SK-N-SH (cell line): ENCODE data around the gene TK2. TPM values are rescaled to one million over a fixed set of nuclear protein-coding genes. Genes with fewer than 3 reads are reported as not detected.
A peak's percentile ranks its signal among the peaks of the same experiment; 100 is the strongest.
"Not testable (repeated sequence)": the region's sequence is repeated elsewhere in the genome, so short reads cannot be mapped to it uniquely, and the experiment has no call there.

Experiments
- CTCF ChIA-PET: fragments of 300-600, 350-600 bp; formaldehyde crosslinking; extraction: SDS; loops from one replicate; lab custom pipeline; 2021; lab: Yijun Ruan, JAX
- POLR2A ChIA-PET: fragments of 350-600 bp; sonication (Branson Sonifier 250); formaldehyde crosslinking; extraction: SDS; loops from one replicate; lab custom pipeline; 2020; ENCODE audit warnings: antibody characterized with exemption, inconsistent platforms; lab: Yijun Ruan, JAX
- DNase-seq: peaks from one replicate; pipeline ENCODE4 v3.0.0; 2012
- H2AFZ ChIP-seq: fragments of 200-600 bp; sonication (generic); 2 replicates; pipeline ENCODE4 v1.8.1; 2016; ENCODE audit warnings: antibody characterized with exemption, mild to moderate bottlenecking, low read depth
- H3F3A ChIP-seq: fragments of 200-600 bp; sonication (generic); replicated peaks from 2 replicates; pipeline ENCODE3; 2016; ENCODE audit warnings: antibody characterized with exemption, mild to moderate bottlenecking; ENCODE audit not compliant: insufficient read depth
- H3K27ac ChIP-seq, 2 experiments: fragments of 200-500 bp in 1 of 2; fragments of 200-600 bp in 1 of 2; sonication (Bioruptor generic) in 1 of 2; sonication (generic), shearing (Covaris generic) in 1 of 2; 2 replicates each; pipeline versions ENCODE4 v1.5.1 to v1.6.1; 2014 to 2016; ENCODE audit warnings: low read depth in 2 of 2, inconsistent platforms in 1 of 2, low read length in 1 of 2, mild to moderate bottlenecking in 1 of 2, mixed read lengths in 1 of 2
- H3K27me3 ChIP-seq: fragments of 200-600 bp; sonication (generic), shearing (Covaris generic); 2 replicates; pipeline ENCODE4 v1.6.1; 2016; ENCODE audit warnings: mixed run types; ENCODE audit not compliant: insufficient read depth
- H3K36me3 ChIP-seq, 2 experiments: fragments of 200-500 bp in 1 of 2; fragments of 200-600 bp in 1 of 2; sonication (Bioruptor generic) in 1 of 2; sonication (generic) in 1 of 2; replicated peaks in 1 of 2; 2 replicates each; pipeline versions ENCODE3 to v1.5.1; 2014 to 2016; ENCODE audit warnings: low read length in 1 of 2, mild to moderate bottlenecking in 1 of 2; ENCODE audit not compliant: insufficient read depth in 2 of 2, control insufficient read depth in 1 of 2
- H3K4me1 ChIP-seq, 2 experiments: fragments of 200-500 bp in 1 of 2; fragments of 200-600 bp in 1 of 2; sonication (Bioruptor generic) in 1 of 2; sonication (generic), shearing (Covaris generic) in 1 of 2; 2 replicates each; pipeline versions ENCODE4 v1.5.1 to v1.6.1; 2014 to 2016; ENCODE audit warnings: low read depth in 1 of 2, low read length in 1 of 2, mixed run types in 1 of 2; ENCODE audit not compliant: insufficient read depth in 2 of 2, control insufficient read depth in 1 of 2
- H3K4me2 ChIP-seq: fragments of 200-600 bp; sonication (generic), shearing (Covaris generic); 2 replicates; pipeline ENCODE4 v1.6.1; 2017; ENCODE audit warnings: mixed run types
- H3K4me3 ChIP-seq, 2 experiments: fragments of 200-500 bp in 1 of 2; fragments of 200-600 bp in 1 of 2; sonication (Bioruptor generic) in 1 of 2; sonication (generic), shearing (Covaris generic) in 1 of 2; 2 replicates each; pipeline versions ENCODE4 v1.5.1 to v1.8.1; 2014 to 2016; ENCODE audit warnings: low read depth in 2 of 2, inconsistent platforms in 1 of 2, low read length in 1 of 2, mild to moderate bottlenecking in 1 of 2, mixed read lengths in 1 of 2, moderate library complexity in 1 of 2
- H3K79me2 ChIP-seq: fragments of 200-600 bp; sonication (generic); 2 replicates; pipeline ENCODE4 v1.8.1; 2017; ENCODE audit warnings: mild to moderate bottlenecking; ENCODE audit not compliant: insufficient read depth
- H3K9ac ChIP-seq: fragments of 200-600 bp; sonication (generic); 2 replicates; pipeline ENCODE4 v1.6.1; 2017; ENCODE audit warnings: mixed run types
- H3K9me2 ChIP-seq: fragments of 200-600 bp; sonication (generic); 2 replicates; pipeline ENCODE4 v1.6.1; 2017; ENCODE audit warnings: mixed run types
- H3K9me3 ChIP-seq: fragments of 200-600 bp; sonication (generic); 2 replicates; pipeline ENCODE4 v1.6.1; 2017; ENCODE audit warnings: mixed run types, mild to moderate bottlenecking, moderate library complexity
- H4K20me1 ChIP-seq: fragments of 200-600 bp; sonication (generic); 2 replicates; pipeline ENCODE4 v1.6.1; 2017; ENCODE audit warnings: mild to moderate bottlenecking, mixed run types; ENCODE audit not compliant: insufficient read depth
- EZH2phosphoT487 ChIP-seq: fragments of 200-600 bp; sonication (generic); IDR thresholded peaks from 2 replicates; pipeline ENCODE4 v1.6.1; 2017; ENCODE audit warnings: low read depth, mixed run types, mild to moderate bottlenecking, antibody characterized with exemption, moderate library complexity, borderline replicate concordance
- FOXM1 ChIP-seq: IDR thresholded peaks from 2 replicates; pipeline ENCODE4 v1.4.0; 2012; ENCODE audit warnings: low read depth, mild to moderate bottlenecking
- GATA2 ChIP-seq: sonication (generic); formaldehyde crosslinking; IDR thresholded peaks from 2 replicates; pipeline ENCODE4 v1.5.0; 2020; ENCODE audit warnings: mild to moderate bottlenecking, missing genetic modification reagents
- JUND ChIP-seq: IDR thresholded peaks from 2 replicates; pipeline ENCODE4 v1.4.0; 2012
- POLR2AphosphoS5 ChIP-seq: IDR thresholded peaks from 2 replicates; pipeline ENCODE4 v1.6.1; 2012; ENCODE audit warnings: low read depth, low read length
- RCOR1 ChIP-seq: fragments of 150-350 bp; IDR thresholded peaks from 2 replicates; pipeline ENCODE4 v1.6.1; 2017; ENCODE audit warnings: antibody characterized with exemption, low read length
- SMC3 ChIP-seq: IDR thresholded peaks from 2 replicates; pipeline ENCODE4 v1.6.1; 2012; ENCODE audit warnings: low read depth, low read length, improper control_type of control experiment
- TAF1 ChIP-seq: IDR thresholded peaks from 2 replicates; pipeline ENCODE4 v1.6.1; 2012; ENCODE audit warnings: low read depth, mild to moderate bottlenecking, low read length, moderate library complexity, borderline replicate concordance
- TEAD4 ChIP-seq: IDR thresholded peaks from 2 replicates; pipeline ENCODE4 v1.4.0; 2012; ENCODE audit warnings: mild to moderate bottlenecking, borderline replicate concordance; ENCODE audit not compliant: insufficient read depth
- WGBS: methylation state at CpG from one replicate; pipeline ENCODE4 v1.1.6; 2017; ENCODE audit warnings: low lambda C conversion rate; 5-methylcytosine and 5-hydroxymethylcytosine counted together
- polyA plus RNA-seq, 3 experiments: library from polyadenylated mRNA; depleted of rRNA; stranded (reverse); fragments of >200 nt; gene quantifications; 2 replicates each; pipeline ENCODE4 v1.2.3, GENCODE V29; 2012
- TF ChIP-seq, protein P1 (sequence below): IDR thresholded peaks from 2 replicates; pipeline ENCODE4 v1.4.0; 2012; ENCODE audit warnings: low read depth
- TF ChIP-seq, protein P2 (sequence below): IDR thresholded peaks from 2 replicates; pipeline ENCODE4; 2012
- TF ChIP-seq, protein P3 (sequence below): fragments of 150-350 bp; IDR thresholded peaks from 2 replicates; pipeline ENCODE4 v1.6.1; 2016; ENCODE audit warnings: mild to moderate bottlenecking, low read depth, low read length

Gene TK2
- polyA plus RNA-seq, 1 of the 3 experiments (the other 2 are of a cell fraction): 25.2 TPM

DNA sequence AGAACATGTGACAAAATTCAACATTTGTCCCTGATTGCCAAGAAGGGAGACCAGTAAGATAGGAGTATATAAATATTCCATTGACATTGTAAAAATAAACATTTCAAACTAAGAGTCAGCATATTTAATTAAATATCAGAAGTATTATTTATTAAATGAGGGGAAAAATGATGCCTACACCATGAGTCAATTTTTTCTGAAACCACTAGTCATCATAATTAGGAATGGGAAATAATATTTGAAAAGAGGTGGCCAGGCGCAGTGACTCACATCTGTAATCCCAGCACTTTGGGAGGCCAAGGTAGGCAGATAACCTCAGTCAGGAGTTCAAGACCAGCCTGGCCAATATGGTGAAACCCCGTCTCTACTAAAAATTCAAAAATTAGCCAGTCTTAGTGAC is 18.4 kb upstream of the TK2 start (continued):
- TF ChIP-seq SMC3 (no peak), JUND (no peak)
- TF ChIP-seq, all 33 proteins: peak for 0

DNA sequence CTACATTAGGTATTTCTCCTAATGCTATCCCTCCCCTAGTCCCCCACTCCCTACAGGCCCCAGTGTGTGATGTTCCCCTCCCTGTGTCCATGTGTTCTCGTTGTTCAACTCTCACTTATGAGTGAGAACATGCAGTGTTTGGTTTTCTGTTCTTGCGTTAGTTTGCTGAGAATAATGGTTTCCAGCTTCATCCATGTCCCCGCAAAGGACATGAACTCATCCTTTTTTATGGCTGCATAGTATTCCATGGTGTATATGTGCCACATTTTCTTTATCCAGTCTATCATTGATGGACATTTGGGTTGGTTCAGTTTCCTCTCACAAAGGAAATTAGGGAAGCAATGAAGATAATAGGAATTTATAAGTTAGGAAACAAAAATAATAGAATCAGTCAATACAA is 17.3 kb upstream of the TK2 start:
- H3K4me2 ChIP-seq, H3K79me2 ChIP-seq, H3K9me3 ChIP-seq, H3K9me2 ChIP-seq, H3K27me3 ChIP-seq, H3K9ac ChIP-seq, H2AFZ ChIP-seq, H3K4me3 ChIP-seq, CTCF ChIA-PET, POLR2A ChIA-PET, DNase-seq: not testable (repeated sequence)
- H3K4me1 ChIP-seq: peaks cover 0 to 23% of the 10 kb centered on the region in 2 experiments; a peak in 2 of 4 replicates
- peaks cover 53% of the 10 kb centered on the region for H3F3A ChIP-seq
- peaks cover 11% of the 10 kb centered on the region; the same call in 1 of the 2 replicates for H4K20me1 ChIP-seq
- H3K36me3 ChIP-seq: peaks cover 30 to 40% of the 10 kb centered on the region in 2 experiments
- whole genome bisulfite sequencing: 98% methylated on average over 3 of the region's 3 CpGs
- 0 out of 4 replicates have a peak overlapping the region, but pooled peaks of 1 of the 2 experiments have one; percentile 24 for H3K27ac ChIP-seq

DNA sequence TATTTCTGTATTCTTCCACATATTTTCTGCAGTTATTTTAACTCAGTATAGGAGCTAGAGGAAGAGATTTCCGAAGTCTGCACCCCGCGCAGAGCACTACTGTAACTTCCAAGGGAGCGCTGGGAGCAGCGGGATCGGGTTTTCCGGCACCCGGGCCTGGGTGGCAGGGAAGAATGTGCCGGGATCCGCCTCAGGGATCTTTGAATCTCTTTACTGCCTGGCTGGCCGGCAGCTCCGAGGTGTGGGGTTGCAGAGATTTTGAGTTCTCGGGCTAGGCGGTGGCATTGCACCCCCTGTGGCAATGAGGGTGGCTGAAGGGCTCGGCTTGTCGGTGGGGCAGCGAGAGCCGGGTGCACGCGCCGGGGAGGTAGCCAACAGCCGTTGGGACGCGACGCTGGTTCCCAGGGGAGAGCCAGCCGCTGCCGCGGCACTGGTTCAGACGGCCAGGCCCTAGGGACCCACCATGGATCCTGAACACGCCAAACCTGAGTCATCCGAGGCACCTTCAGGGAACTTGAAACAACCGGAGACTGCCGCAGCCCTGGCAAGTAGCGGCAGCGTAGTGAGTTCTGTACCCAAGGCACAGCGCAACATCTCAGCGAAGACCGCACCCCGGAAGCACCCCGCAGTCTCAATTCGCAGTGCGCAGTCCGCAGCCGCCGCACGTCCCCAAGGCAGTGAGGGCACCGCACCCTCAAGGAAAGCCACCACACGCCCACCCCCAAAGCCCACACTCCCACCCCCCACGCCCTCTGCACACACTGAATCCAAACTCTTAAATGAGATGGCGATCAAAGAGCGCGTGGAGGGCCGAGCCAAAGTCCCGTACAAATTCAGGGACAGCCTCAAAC is 16.4 kb upstream of the TK2 start, which contains the start of gene CMTM1:
Gene CMTM1 (plus strand): TSS at position 389 of the 851 bp plus-strand sequence. CDS start 75 bp downstream, at position 464.
- Histone ChIP-seq H3K4me2 (no peak within 1 kb of the TSS), H3K79me2 (peaks cover 12% of the 10 kb centered on the region; the same call in 1 of the 2 replicates), H3K4me3 (no peak within 1 kb of the TSS), H3K27ac (peak within 1 kb of the TSS in 1 of 2 experiments; percentile 30; a peak in 2 of 4 replicates), H3F3A (peaks cover 60% of the 10 kb centered on the region), H3K4me1 (peaks cover 0 to 23% of the 10 kb centered on the region in 2 experiments; a peak in 2 of 4 replicates), H3K36me3 (peaks cover 39 to 44% of the 10 kb centered on the region in 2 experiments), H3K9me2 (no peaks in the 10 kb centered on the region), H3K9ac (no peak within 1 kb of the TSS), H2AFZ (no peak within 1 kb of the TSS), H4K20me1 (peaks cover 11% of the 10 kb centered on the region; the same call in 1 of the 2 replicates), H3K27me3 (no peaks in the 10 kb centered on the region), H3K9me3 (no peaks in the 10 kb centered on the region)
- no peak for DNase-seq
- no peak for TF ChIP-seq FOXM1
- no peak for TF ChIP-seq EZH2phosphoT487
- no peak for TF ChIP-seq GATA2 (CRISPR knock-in tag)
- TF ChIP-seq TAF1: no peak
- TF ChIP-seq, protein P1, sequence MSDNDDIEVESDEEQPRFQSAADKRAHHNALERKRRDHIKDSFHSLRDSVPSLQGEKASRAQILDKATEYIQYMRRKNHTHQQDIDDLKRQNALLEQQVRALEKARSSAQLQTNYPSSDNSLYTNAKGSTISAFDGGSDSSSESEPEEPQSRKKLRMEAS: no peak
- TF ChIP-seq POLR2AphosphoS5: no peak
- TF ChIP-seq, protein P2, sequence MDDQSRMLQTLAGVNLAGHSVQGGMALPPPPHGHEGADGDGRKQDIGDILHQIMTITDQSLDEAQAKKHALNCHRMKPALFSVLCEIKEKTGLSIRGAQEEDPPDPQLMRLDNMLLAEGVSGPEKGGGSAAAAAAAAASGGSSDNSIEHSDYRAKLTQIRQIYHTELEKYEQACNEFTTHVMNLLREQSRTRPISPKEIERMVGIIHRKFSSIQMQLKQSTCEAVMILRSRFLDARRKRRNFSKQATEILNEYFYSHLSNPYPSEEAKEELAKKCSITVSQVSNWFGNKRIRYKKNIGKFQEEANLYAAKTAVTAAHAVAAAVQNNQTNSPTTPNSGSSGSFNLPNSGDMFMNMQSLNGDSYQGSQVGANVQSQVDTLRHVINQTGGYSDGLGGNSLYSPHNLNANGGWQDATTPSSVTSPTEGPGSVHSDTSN: no peak
- no peak for TF ChIP-seq TEAD4
- no peak for TF ChIP-seq RCOR1
- TF ChIP-seq, protein P3, sequence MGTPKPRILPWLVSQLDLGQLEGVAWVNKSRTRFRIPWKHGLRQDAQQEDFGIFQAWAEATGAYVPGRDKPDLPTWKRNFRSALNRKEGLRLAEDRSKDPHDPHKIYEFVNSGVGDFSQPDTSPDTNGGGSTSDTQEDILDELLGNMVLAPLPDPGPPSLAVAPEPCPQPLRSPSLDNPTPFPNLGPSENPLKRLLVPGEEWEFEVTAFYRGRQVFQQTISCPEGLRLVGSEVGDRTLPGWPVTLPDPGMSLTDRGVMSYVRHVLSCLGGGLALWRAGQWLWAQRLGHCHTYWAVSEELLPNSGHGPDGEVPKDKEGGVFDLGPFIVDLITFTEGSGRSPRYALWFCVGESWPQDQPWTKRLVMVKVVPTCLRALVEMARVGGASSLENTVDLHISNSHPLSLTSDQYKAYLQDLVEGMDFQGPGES: no peak
- CTCF ChIA-PET: interaction anchor here (1.0 kb wide), 1 partner anchor 15 kb away, joined by 3 read pairs; no protein-coding TSS in a partner anchor
- 96% methylated on average over 50 of the region's 54 CpGs for WGBS
- POLR2A ChIA-PET: interaction anchor here (0.7 kb wide), 1 partner anchor 13 kb away, joined by 3 read pairs; no protein-coding TSS in a partner anchor
